Astrocyte of the cerebellum (primary cell): ENCODE measurements around the gene FUOM.
"Not testable (repeated sequence)": the region's sequence is repeated elsewhere in the genome, so short reads cannot be mapped to it uniquely, and the experiment has no call there.

Experiments used
- DNase-seq: peaks from one replicate; pipeline ENCODE4 v3.0.0-alpha.2; 2011; ENCODE audit warnings: low read depth
- H3K4me3 ChIP-seq: 2 replicates; pipeline ENCODE4 v1.5.1; 2011; ENCODE audit warnings: mild to moderate bottlenecking, low read depth, low read length, moderate library complexity
- in situ Hi-C: cut with HindIII; loops from 2 replicates; pipeline ENCODE4 v1.10.0; 2017; ENCODE audit warnings: low sequenced_read_pairs
- TF ChIP-seq, protein P1 (sequence below): IDR thresholded peaks from 2 replicates; pipeline ENCODE4 v1.5.1; 2012; ENCODE audit warnings: low read length, low read depth, moderate library complexity, mild to moderate bottlenecking; ENCODE audit errors: missing control alignments

Gene FUOM

GRCh38 chr10:133375357-133376115 lies 17.7 kb upstream of the FUOM start:
- in situ Hi-C loops, result no loop called here
- H3K4me3 ChIP-seq, result no peak overlapping the region
- TF ChIP-seq, protein P1, sequence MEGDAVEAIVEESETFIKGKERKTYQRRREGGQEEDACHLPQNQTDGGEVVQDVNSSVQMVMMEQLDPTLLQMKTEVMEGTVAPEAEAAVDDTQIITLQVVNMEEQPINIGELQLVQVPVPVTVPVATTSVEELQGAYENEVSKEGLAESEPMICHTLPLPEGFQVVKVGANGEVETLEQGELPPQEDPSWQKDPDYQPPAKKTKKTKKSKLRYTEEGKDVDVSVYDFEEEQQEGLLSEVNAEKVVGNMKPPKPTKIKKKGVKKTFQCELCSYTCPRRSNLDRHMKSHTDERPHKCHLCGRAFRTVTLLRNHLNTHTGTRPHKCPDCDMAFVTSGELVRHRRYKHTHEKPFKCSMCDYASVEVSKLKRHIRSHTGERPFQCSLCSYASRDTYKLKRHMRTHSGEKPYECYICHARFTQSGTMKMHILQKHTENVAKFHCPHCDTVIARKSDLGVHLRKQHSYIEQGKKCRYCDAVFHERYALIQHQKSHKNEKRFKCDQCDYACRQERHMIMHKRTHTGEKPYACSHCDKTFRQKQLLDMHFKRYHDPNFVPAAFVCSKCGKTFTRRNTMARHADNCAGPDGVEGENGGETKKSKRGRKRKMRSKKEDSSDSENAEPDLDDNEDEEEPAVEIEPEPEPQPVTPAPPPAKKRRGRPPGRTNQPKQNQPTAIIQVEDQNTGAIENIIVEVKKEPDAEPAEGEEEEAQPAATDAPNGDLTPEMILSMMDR, result no peak
- no peak for DNase-seq

GRCh38 chr10:133373174-133374090 lies 15.6 kb upstream of the FUOM start, which contains the start of gene ECHS1:
Gene ECHS1 (minus strand): TSS chr10:133373354. CDS start chr10:133373333, 21 bp downstream.
- TF ChIP-seq, protein P1, result no peak
- in situ Hi-C loops, result no loop called here
- H3K4me3 ChIP-seq, result peak within 1 kb of the TSS; percentile 68
- peak; percentile 68 for DNase-seq

DNA sequence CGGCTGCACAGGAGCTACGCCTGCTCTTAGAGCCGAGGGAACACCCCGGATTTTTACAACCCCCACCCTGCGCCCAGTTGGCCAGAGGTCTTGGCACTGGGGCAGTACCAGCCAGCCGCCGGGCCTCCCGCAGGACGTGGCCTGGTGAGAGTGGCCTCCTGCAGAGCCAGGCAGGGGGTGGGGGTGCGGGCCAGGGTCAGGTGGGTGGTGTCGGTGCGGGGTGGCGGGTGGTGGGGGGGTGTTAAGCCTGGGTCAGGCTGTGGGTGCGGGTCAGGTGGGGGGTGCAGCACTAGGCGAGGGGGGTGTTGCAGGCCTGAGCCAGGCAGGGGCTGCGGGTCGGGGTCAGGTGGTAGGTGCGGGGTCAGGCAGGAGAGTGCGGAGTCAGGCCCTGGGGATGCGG lies 14.7 kb upstream of the FUOM start:
- in situ Hi-C loops, result no loop called here
- H3K4me3 ChIP-seq, result peak overlapping the region; percentile 68
- TF ChIP-seq, protein P1, result no peak
- DNase-seq, result no peak

DNA sequence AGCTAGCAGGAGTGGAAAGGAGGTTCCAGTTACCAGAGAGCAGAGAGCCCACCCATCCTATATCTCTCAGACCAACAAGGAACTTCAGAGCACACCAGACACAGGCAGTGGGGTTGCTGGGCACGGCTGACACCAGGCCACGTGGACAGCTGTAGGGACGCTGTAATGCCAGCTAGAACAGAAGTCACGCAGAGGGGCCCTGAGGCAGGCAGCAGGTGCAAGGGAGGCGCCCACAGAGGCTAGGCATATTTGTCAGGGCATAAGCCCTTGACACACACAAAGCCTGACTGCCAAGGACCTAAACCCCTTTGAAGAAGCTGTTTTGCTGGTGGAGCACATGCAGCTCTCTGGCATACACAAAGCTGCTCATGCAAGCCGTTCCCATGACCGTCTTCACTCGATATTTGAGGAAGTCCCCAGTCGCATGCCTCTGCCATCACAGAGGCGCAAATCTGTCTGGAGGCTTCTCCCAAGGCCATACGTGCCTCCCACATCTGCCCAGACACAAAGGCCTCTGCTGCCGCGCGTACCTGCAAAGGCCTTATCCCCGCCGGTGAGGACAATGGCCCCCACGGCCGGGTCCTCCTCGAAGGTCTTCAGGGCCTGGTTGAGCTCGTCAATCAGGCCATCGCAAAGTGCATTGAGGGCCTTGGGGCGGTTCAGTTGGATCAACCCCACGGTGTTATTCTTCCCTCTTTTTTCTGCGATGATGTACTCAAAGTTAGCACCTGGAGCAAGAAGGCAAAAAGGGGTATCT lies 12.4 kb upstream of the FUOM start:
- in situ Hi-C loops, result no loop called here
- H3K4me3 ChIP-seq, result no peak overlapping the region
- DNase-seq, result no peak
- TF ChIP-seq, protein P1, result no peak

- in situ Hi-C loops, result no loop called here
- TF ChIP-seq, protein P1, result no peak
- H3K4me3 ChIP-seq, result no peak overlapping the region
- no peak for DNase-seq
These were observed 10.3 kb upstream of the FUOM start for GRCh38 chr10:133368153-133368552.

DNA sequence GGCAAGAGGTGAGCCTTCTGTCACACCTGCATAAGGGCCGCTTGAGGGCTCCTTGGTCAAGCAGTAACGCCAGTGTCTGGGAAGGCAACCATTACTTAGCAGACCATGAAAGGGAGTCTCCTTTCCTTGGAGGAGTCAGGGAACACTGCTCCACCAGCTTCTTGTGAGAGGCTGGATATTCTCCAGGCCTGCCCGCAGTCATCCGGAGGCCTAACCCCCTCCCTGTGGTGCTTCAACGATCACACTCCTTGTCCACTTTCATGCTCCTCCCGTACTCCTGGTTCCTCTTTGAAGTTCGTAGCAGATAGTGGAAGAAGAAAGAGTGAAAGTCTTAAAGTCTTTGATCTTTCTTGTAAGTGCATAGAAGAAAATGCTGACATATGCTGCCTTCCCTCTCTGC lies 9.6 kb upstream of the FUOM start:
- in situ Hi-C loops, DNase-seq, H3K4me3 ChIP-seq: not testable (repeated sequence)
